HepG2 (cell line): ENCODE results near the gene SLC35F3. TPM values are rescaled to one million over a fixed set of nuclear protein-coding genes. Genes with fewer than 3 reads are reported as not detected.

Source experiments
- ATAC-seq: fragments of 200-7000 bp; cut with Tn5 transposase; 3 replicates; pipeline ENCODE4 v1.9.1; 2020; ENCODE audit warnings: mild to moderate bottlenecking, moderate library complexity
- BruUV-seq: library from RNA; stranded (reverse); fragments of 400-500 nt; replicated peaks from 2 replicates; lab custom pipeline; 2021; lab: Mats Ljungman, UMichigan
- CTCF ChIA-PET: fragments of 300-600 bp; formaldehyde crosslinking; extraction: SDS; loops from one replicate; lab custom pipeline; 2021; ENCODE audit warnings: low total read pairs, inconsistent platforms, low intra/inter-chr PET ratio; lab: Yijun Ruan, JAX
- POLR2A ChIA-PET: fragments of 350-600 bp; sonication (Branson Sonifier 250); formaldehyde crosslinking; loops from one replicate; lab custom pipeline; 2020; ENCODE audit warnings: antibody characterized with exemption, inconsistent platforms; lab: Yijun Ruan, JAX
- DNase-seq: peaks from one replicate; pipeline ENCODE4 v3.0.0-alpha.2; 2015; ENCODE audit warnings: low spot score
- FAIRE-seq: peaks from 3 replicates; lab custom pipeline; 2011; peaks lifted over from hg19 to GRCh38; lab: Jason Lieb, UNC
- H2AFZ ChIP-seq: one replicate; pipeline ENCODE4 v1.6.1; 2011; ENCODE audit warnings: low read length, inconsistent platforms
- H3K27ac ChIP-seq: fragments of 300-600 bp; 3 replicates; pipeline ENCODE4 v1.8.0; 2011; ENCODE audit warnings: mixed run types, mild to moderate bottlenecking, mixed read lengths, low read length, inconsistent platforms; ENCODE audit not compliant: insufficient read depth; ENCODE audit errors: extremely low read length
- H3K27me3 ChIP-seq, 2 experiments: fragments of 200-600 bp in 1 of 2; 2 replicates in 1 of 2; 3 replicates in 1 of 2; pipeline versions ENCODE4 v1.6.0 to v1.8.0; 2011; ENCODE audit warnings: low read length in 2 of 2, mild to moderate bottlenecking in 2 of 2, moderate library complexity in 2 of 2, inconsistent platforms in 1 of 2; ENCODE audit not compliant: insufficient read depth in 2 of 2, control insufficient read depth in 1 of 2
- H3K36me3 ChIP-seq, 2 experiments: fragments of 200-600 bp in 1 of 2; replicated peaks in 1 of 2; 2 replicates in 1 of 2; 3 replicates in 1 of 2; pipeline versions ENCODE4 v1.5.1 to v1.8.0; 2011; ENCODE audit warnings: low read length in 2 of 2, inconsistent platforms in 1 of 2; ENCODE audit not compliant: insufficient read depth in 2 of 2, control insufficient read depth in 1 of 2
- H3K4me1 ChIP-seq: 2 replicates; pipeline ENCODE4 v1.5.1; 2012; ENCODE audit warnings: low read length, inconsistent platforms; ENCODE audit not compliant: insufficient read depth
- H3K4me2 ChIP-seq: 2 replicates; pipeline ENCODE4 v1.6.0; 2011; ENCODE audit warnings: low read depth, low read length, inconsistent platforms
- H3K4me3 ChIP-seq, 3 experiments: fragments of 200-600 bp in 1 of 3; sonication (generic), shearing (Covaris generic) in 1 of 3; replicated peaks in 1 of 3; 2 replicates each; pipeline ENCODE4 v1.5.1; 2011 to 2016; ENCODE audit warnings: low read length in 3 of 3, inconsistent platforms in 2 of 3, low read depth in 2 of 3, mild to moderate bottlenecking in 2 of 3, control low read depth in 1 of 3, mixed read lengths in 1 of 3; ENCODE audit not compliant: insufficient read depth in 1 of 3
- H3K79me2 ChIP-seq: one replicate; pipeline ENCODE4 v1.6.1; 2011; ENCODE audit warnings: low read length, inconsistent platforms; ENCODE audit not compliant: insufficient read depth
- H3K9ac ChIP-seq: 2 replicates; pipeline ENCODE4 v1.6.0; 2011; ENCODE audit warnings: mild to moderate bottlenecking, low read depth, low read length, inconsistent platforms; ENCODE audit not compliant: insufficient read depth
- H3K9me3 ChIP-seq: 2 replicates; pipeline ENCODE4 v1.5.1; 2012; ENCODE audit warnings: mild to moderate bottlenecking, low read length
- H4K20me1 ChIP-seq: 2 replicates; pipeline ENCODE4 v1.6.0; 2011; ENCODE audit warnings: inconsistent platforms, mild to moderate bottlenecking, low read length, moderate library complexity; ENCODE audit not compliant: insufficient read depth
- GLI4 ChIP-seq: sonication (generic); formaldehyde crosslinking; IDR thresholded peaks from 2 replicates; pipeline ENCODE4 v1.5.1; 2020; ENCODE audit warnings: missing genetic modification reagents, mild to moderate bottlenecking, moderate library complexity, borderline replicate concordance
- GPBP1L1 ChIP-seq: sonication (generic); formaldehyde crosslinking; IDR thresholded peaks from 2 replicates; pipeline ENCODE4 v1.5.0; 2020; ENCODE audit warnings: mild to moderate bottlenecking, missing genetic modification reagents
- MTF1 ChIP-seq: sonication (generic); formaldehyde crosslinking; IDR thresholded peaks from 2 replicates; pipeline ENCODE4 v1.5.0; 2020; ENCODE audit warnings: missing genetic modification reagents
- MZF1 ChIP-seq: sonication (generic); formaldehyde crosslinking; IDR thresholded peaks from 2 replicates; pipeline ENCODE4 v1.8.1; 2023; ENCODE audit warnings: mild to moderate bottlenecking, missing genetic modification reagents, borderline replicate concordance
- SKI ChIP-seq: fragments of 450-650 bp; IDR thresholded peaks from one replicate; pipeline ENCODE4 v1.6.1; 2018; ENCODE audit warnings: mild to moderate bottlenecking; ENCODE audit not compliant: partially characterized antibody
- SMYD3 ChIP-seq: sonication (generic); formaldehyde crosslinking; IDR thresholded peaks from 2 replicates; pipeline ENCODE4 v1.8.1; 2023; ENCODE audit warnings: mild to moderate bottlenecking, missing genetic modification reagents
- TBP ChIP-seq: sonication (generic); formaldehyde crosslinking; IDR thresholded peaks from 2 replicates; pipeline ENCODE4 v1.5.0; 2020; ENCODE audit warnings: missing genetic modification reagents
- TEF ChIP-seq: sonication (generic); formaldehyde crosslinking; IDR thresholded peaks from 2 replicates; pipeline ENCODE4 v1.5.0; 2020; ENCODE audit warnings: missing genetic modification reagents
- ZC3H13 ChIP-seq: sonication (generic); formaldehyde crosslinking; IDR thresholded peaks from 2 replicates; pipeline ENCODE4 v1.8.1; 2023; ENCODE audit warnings: mild to moderate bottlenecking, missing genetic modification reagents, moderate library complexity
- ZNF101 ChIP-seq: sonication (generic); formaldehyde crosslinking; IDR thresholded peaks from 2 replicates; pipeline ENCODE4 v1.4.0; 2020; ENCODE audit warnings: mild to moderate bottlenecking, low read depth, missing genetic modification reagents, borderline replicate concordance
- ZNF12 ChIP-seq: sonication (generic); formaldehyde crosslinking; IDR thresholded peaks from 2 replicates; pipeline ENCODE4 v1.5.0; 2020; ENCODE audit warnings: missing genetic modification reagents
- ZNF207 ChIP-seq: fragments of 450-650 bp; IDR thresholded peaks from 2 replicates; pipeline ENCODE4 v1.6.1; 2016; ENCODE audit warnings: antibody characterized with exemption, borderline replicate concordance
- ZNF367 ChIP-seq: sonication (generic); formaldehyde crosslinking; IDR thresholded peaks from 2 replicates; pipeline ENCODE4 v1.4.0; 2020; ENCODE audit warnings: missing genetic modification reagents, borderline replicate concordance
- WGBS: methylation state at CpG from one replicate; pipeline ENCODE4 v1.1.6; 2017; ENCODE audit warnings: low lambda C conversion rate; 5-methylcytosine and 5-hydroxymethylcytosine counted together
- in situ Hi-C: cut with HindIII; loops from 2 replicates; pipeline ENCODE4 v1.10.0; 2017; ENCODE audit warnings: low pct_unique_long_range_greater_than_20kb; ENCODE audit not compliant: extremely low pct_ligation_motif_present
- intact Hi-C: fragments of 100-400 bp; cut with micrococcal nuclease; formaldehyde crosslinking; loops from one replicate; pipeline ENCODE4 v1.10.0; 2022; ENCODE audit not compliant: unreplicated experiment
- polyA plus RNA-seq, 8 experiments: library from polyadenylated mRNA; depleted of rRNA in 3 of 8; stranded (reverse) in 7 of 8; unstranded in 1 of 8; fragments of >200 nt; fragmentation: Illumina TruSeq in 4 of 8; extraction: Trizol in 4 of 8; gene quantifications; 2 replicates each; pipeline versions ENCODE4 v1.2.1 to v1.2.3, GENCODE V29; 2011 to 2016; ENCODE audit warnings: low read depth in 4 of 8, missing spikeins in 1 of 8, mixed read lengths in 1 of 8; ENCODE audit not compliant: insufficient read depth in 1 of 8
- total RNA-seq, 5 experiments: library from RNA; depleted of rRNA; stranded (reverse); fragments of >200 nt; fragmentation: Illumina TruSeq; extraction: Trizol; gene quantifications; 2 replicates each; pipeline ENCODE4 v1.2.3, GENCODE V29; 2016; ENCODE audit warnings: low read depth in 1 of 5
- TF ChIP-seq, protein P1 (sequence below): sonication (generic); formaldehyde crosslinking; IDR thresholded peaks from 2 replicates; pipeline ENCODE4 v1.4.0; 2020; ENCODE audit warnings: missing genetic modification reagents
- TF ChIP-seq, protein P2 (sequence below): sonication (generic); formaldehyde crosslinking; IDR thresholded peaks from 2 replicates; pipeline ENCODE4 v1.4.0; 2020; ENCODE audit warnings: missing genetic modification reagents, low read depth, mild to moderate bottlenecking, borderline replicate concordance
- TF ChIP-seq, protein P3 (sequence below): sonication (generic); formaldehyde crosslinking; IDR thresholded peaks from 2 replicates; pipeline ENCODE4 v1.4.0; 2020; ENCODE audit warnings: mild to moderate bottlenecking, low read depth, missing genetic modification reagents
- TF ChIP-seq, protein P4 (sequence below): IDR thresholded peaks from 2 replicates; pipeline ENCODE4 v1.6.1; 2016; ENCODE audit warnings: low read depth

Gene SLC35F3
- total and polyA plus RNA-seq, 2 of the 13 experiments (the other 11 are each of a cell fraction or from before 2014, with no cell fraction given), result not detected

GRCh38 chr1:233944601-233945000 is 40.1 kb downstream of the SLC35F3 start:
- FAIRE-seq (no peak), DNase-seq (no peak), ATAC-seq (no peak)
- no peak overlapping the region for H3K4me3 ChIP-seq
- H3K27ac ChIP-seq, result no peak overlapping the region
- H3K27me3 ChIP-seq, result peaks cover 0 to 5% of the 10 kb centered on the region in 2 experiments; a peak in 1 of 5 replicates
- ChIA-PET CTCF (no interaction called here), POLR2A (no interaction called here)
- in situ Hi-C loops (no loop called here), intact Hi-C loops (no loop called here)
- BruUV-seq, result no TSS peak
- no peaks in the 10 kb centered on the region for H3K79me2 ChIP-seq
- H4K20me1 ChIP-seq, result no peaks in the 10 kb centered on the region
- H3K9ac ChIP-seq, result no peak overlapping the region
- no peak overlapping the region for H3K4me2 ChIP-seq
- no peak overlapping the region for H2AFZ ChIP-seq
- H3K4me1 ChIP-seq, result no peaks in the 10 kb centered on the region
- WGBS, result 5% methylated on average over 4 of the region's 4 CpGs
- no peaks in the 10 kb centered on the region for H3K36me3 ChIP-seq
- no peaks in the 10 kb centered on the region for H3K9me3 ChIP-seq
- TF ChIP-seq, protein P1, sequence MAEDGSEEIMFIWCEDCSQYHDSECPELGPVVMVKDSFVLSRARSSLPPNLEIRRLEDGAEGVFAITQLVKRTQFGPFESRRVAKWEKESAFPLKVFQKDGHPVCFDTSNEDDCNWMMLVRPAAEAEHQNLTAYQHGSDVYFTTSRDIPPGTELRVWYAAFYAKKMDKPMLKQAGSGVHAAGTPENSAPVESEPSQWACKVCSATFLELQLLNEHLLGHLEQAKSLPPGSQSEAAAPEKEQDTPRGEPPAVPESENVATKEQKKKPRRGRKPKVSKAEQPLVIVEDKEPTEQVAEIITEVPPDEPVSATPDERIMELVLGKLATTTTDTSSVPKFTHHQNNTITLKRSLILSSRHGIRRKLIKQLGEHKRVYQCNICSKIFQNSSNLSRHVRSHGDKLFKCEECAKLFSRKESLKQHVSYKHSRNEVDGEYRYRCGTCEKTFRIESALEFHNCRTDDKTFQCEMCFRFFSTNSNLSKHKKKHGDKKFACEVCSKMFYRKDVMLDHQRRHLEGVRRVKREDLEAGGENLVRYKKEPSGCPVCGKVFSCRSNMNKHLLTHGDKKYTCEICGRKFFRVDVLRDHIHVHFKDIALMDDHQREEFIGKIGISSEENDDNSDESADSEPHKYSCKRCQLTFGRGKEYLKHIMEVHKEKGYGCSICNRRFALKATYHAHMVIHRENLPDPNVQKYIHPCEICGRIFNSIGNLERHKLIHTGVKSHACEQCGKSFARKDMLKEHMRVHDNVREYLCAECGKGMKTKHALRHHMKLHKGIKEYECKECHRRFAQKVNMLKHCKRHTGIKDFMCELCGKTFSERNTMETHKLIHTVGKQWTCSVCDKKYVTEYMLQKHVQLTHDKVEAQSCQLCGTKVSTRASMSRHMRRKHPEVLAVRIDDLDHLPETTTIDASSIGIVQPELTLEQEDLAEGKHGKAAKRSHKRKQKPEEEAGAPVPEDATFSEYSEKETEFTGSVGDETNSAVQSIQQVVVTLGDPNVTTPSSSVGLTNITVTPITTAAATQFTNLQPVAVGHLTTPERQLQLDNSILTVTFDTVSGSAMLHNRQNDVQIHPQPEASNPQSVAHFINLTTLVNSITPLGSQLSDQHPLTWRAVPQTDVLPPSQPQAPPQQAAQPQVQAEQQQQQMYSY (CRISPR knock-in tag), result no peak
- TF ChIP-seq, protein P2, sequence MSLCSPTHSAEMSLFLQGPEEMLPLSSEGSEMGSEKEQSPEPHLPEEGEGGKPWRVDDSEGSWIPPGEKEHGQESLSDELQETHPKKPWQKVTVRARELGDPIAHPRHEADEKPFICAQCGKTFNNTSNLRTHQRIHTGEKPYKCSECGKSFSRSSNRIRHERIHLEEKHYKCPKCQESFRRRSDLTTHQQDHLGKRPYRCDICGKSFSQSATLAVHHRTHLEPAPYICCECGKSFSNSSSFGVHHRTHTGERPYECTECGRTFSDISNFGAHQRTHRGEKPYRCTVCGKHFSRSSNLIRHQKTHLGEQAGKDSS (CRISPR knock-in tag), result no peak
- TF ChIP-seq MTF1 (CRISPR knock-in tag) (no peak), TBP (no peak), SKI (no peak), MZF1 (CRISPR knock-in tag) (no peak), SMYD3 (CRISPR knock-in tag) (no peak), TEF (CRISPR knock-in tag) (no peak), GPBP1L1 (no peak), GLI4 (CRISPR knock-in tag) (no peak), ZC3H13 (CRISPR knock-in tag) (no peak), ZNF12 (CRISPR knock-in tag) (no peak), ZNF207 (no peak), ZNF367 (CRISPR knock-in tag) (no peak), ZNF101 (no peak)
- TF ChIP-seq, protein P3, sequence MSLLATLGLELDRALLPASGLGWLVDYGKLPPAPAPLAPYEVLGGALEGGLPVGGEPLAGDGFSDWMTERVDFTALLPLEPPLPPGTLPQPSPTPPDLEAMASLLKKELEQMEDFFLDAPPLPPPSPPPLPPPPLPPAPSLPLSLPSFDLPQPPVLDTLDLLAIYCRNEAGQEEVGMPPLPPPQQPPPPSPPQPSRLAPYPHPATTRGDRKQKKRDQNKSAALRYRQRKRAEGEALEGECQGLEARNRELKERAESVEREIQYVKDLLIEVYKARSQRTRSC, result no peak
- TF ChIP-seq, protein P4, sequence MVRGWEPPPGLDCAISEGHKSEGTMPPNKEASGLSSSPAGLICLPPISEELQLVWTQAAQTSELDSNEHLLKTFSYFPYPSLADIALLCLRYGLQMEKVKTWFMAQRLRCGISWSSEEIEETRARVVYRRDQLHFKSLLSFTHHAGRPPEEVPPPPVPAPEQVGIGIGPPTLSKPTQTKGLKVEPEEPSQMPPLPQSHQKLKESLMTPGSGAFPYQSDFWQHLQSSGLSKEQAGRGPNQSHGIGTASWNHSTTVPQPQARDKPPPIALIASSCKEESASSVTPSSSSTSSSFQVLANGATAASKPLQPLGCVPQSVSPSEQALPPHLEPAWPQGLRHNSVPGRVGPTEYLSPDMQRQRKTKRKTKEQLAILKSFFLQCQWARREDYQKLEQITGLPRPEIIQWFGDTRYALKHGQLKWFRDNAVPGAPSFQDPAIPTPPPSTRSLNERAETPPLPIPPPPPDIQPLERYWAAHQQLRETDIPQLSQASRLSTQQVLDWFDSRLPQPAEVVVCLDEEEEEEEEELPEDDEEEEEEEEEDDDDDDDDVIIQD, result no peak
